HL-60/S4 (cell line): Measurements from ENCODE around the gene IGSF11.
"Not testable (repeated sequence)": the region's sequence is repeated elsewhere in the genome, so short reads cannot be mapped to it uniquely, and the experiment has no call there.

Experiments used
- in situ Hi-C: fragments of 300-500 bp; cut with MboI; formaldehyde crosslinking; loops from 2 replicates; pipeline ENCODE4 v1.14.3; 2022; ENCODE audit warnings: low sequenced_read_pairs

Gene IGSF11, protein sequence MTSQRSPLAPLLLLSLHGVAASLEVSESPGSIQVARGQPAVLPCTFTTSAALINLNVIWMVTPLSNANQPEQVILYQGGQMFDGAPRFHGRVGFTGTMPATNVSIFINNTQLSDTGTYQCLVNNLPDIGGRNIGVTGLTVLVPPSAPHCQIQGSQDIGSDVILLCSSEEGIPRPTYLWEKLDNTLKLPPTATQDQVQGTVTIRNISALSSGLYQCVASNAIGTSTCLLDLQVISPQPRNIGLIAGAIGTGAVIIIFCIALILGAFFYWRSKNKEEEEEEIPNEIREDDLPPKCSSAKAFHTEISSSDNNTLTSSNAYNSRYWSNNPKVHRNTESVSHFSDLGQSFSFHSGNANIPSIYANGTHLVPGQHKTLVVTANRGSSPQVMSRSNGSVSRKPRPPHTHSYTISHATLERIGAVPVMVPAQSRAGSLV

GRCh38 chr3:119034256-119035013 lies at the start of gene IGSF11:
IGSF11 (minus strand) TSS chr3:119034846; CDS start chr3:119034582, 264 bp downstream.
- in situ Hi-C loops: no loop called here

DNA sequence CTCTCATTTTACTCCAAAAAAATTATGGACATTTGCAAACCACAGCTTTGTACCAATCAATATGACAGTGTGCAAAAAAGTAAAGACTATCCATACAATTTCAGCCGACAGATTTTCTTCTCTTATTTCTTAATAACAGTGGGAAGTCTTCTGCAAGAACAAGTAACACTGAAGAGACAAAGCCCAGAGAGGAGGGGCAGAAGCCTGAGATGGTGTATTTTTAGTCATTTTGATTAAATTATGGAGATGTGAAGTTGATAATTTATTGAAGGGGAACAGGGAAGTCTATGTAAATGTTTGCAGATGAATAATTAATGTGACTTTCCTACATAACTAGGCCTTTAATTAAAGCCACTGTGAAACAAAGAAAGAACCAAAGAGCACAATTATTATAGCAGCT lies 45.7 kb upstream of the IGSF11 start:
- in situ Hi-C loops: no loop called here

GRCh38 chr3:119073258-119074001 lies 38.8 kb upstream of the IGSF11 start:
- in situ Hi-C loops: no loop called here

DNA sequence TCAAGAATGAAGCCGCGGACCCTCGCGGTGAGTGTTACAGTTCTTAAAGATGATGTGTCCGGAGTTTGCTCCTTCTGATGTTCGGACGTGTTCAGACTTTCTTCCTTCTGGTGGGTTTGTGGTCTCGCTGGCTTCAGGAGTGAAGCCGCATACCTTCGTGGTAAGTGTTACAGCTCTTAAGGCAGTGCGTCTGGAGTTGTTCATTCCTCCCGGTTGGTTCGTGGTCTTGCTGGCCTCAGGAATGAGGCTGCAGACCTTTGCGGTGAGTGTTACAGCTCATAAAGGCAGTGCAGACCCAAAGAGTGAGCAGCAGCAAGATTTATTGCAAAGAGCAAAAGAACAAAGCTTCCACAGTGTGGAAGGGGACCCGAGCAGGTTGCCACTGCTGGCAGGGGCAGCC lies 37.8 kb upstream of the IGSF11 start:
- in situ Hi-C loops: not testable (repeated sequence)

DNA sequence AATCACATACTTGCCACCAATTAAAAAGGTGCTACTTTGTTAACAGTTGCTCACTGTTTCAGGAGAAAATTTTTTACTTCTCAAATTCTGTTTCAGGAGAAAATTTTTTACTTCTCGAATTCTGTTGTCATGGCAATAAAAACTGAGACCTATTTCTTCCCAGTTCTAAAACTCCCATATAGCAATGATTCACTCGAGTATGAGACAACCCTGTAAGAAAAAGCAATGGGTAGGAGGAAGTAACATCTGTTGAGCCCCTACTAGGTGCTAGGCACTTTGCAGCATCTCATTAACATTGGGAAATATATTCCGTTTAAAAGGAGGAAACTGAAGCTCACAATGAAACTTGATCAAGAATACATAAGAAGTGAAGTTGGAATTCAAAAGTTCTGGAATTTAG lies 35.1 kb upstream of the IGSF11 start:
- in situ Hi-C loops: no loop called here

DNA sequence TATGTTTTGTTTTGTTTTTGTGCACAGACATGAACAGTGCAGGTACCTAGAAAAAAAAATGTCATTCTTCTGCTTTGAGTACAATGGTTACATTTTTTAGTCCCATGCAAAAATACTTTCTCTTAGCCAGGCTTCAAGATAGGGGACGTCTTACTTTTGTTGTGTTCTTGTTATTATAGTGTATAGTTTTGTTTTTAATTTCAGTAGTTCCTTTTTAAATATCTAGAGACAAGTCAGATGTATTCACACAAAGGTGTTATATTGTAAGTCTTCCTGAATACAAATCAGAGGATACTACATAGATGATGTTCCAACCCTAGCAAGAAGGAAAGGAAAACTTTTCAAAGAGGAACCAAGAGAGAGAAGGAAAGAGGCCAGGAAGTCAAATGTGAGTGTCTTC lies 28.8 kb upstream of the IGSF11 start:
- in situ Hi-C loops: no loop called here

GRCh38 chr3:119062892-119063291 lies 28.2 kb upstream of the IGSF11 start:
- in situ Hi-C loops: no loop called here

- in situ Hi-C loops: no loop called here
Observed at GRCh38 chr3:119044593-119044992, 9.9 kb upstream of the IGSF11 start.

DNA sequence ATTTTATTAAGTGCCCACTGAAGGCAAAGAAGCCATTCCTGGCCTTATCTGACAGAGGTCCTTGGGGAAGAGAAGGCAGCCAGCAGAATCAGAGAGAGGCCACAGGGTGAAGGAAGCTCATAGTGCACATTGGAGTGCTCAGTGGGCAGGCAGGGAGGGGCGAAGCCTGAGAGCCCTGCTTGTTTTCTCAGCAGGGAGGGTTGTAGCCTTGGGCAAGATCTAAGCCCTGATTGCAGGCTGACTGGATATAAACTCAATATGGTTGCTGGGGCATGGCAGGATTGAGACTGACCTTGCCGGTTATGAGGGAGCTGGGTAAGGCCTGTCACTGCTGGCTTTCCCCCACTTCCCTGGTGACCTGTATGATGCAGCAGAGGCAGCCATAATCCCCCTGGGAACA lies 7.5 kb upstream of the IGSF11 start:
- in situ Hi-C loops: no loop called here

GRCh38 chr3:119035014-119035346 lies 334 bp upstream of the IGSF11 start:
- in situ Hi-C loops: no loop called here

DNA sequence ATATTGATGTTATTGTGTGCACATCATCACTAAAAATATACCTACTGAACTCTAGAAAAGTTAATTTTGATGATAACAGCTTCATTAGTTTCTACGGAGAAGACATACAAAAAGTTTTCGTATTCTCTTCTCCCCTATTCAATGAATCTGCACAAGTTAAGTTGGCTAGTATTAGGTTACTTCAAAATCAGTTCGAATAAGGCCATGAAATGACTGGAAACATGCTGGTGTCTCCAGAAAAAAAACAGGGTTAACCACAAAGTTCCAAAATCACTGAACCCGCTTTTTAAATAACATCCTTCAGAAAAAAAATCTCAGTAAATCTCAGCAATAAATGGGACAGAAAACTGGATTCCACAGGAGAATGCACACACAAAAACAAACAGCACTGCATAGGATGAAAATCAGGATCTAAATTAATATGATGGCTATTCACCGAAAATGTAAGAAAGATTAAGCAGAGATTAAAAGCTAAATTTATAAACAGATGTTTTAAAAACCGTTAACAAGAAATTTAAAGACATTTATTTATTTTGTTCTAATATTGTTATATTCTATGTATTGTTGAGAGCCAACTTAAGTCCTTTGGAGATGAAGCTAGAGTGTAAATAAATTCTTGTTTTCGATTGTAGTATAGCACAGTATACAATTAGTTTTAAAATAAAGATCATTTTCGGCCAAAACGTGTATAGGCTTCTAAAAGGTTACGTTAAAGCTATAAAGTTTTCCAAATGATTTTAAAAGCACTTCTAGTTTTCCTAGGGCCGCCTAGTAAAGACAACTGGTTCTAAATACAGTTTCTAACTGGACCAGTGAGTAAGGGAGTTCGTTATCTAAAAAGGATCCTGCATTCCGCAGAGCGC lies 1.0 kb downstream of the IGSF11 start:
- in situ Hi-C loops: no loop called here

DNA sequence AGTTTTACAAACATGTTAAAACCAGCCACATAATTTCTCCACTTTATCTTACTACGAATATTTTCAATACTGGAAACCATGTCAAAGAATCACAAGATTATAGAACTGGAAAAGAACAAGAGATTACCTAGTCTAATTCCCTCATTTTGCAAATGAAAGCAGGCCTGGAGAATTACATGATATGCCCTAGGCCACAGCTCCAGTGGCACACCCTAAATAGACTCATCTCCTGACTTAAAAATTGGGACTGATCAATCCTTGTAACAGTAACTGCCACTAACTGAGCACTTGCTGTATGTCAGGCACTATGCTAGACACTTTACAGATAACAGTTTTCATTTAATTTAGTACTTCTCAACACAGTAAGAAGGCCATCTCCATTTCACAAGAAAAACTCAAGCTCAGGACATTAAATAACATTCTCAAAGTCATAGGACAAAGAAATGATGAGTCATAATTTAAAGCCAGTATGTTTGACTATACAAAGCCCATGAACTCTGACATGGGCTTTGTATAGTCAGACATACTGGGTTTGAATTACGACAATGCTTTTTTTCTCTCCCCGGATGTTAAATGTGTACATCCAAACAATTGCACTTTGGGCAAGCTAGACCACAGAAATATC lies 9.4 kb downstream of the IGSF11 start:
- in situ Hi-C loops: no loop called here

GRCh38 chr3:119019767-119020518 lies 14.7 kb downstream of the IGSF11 start:
- in situ Hi-C loops: no loop called here

- in situ Hi-C loops: no loop called here
Observed at GRCh38 chr3:119018690-119019463, 15.8 kb downstream of the IGSF11 start.

DNA sequence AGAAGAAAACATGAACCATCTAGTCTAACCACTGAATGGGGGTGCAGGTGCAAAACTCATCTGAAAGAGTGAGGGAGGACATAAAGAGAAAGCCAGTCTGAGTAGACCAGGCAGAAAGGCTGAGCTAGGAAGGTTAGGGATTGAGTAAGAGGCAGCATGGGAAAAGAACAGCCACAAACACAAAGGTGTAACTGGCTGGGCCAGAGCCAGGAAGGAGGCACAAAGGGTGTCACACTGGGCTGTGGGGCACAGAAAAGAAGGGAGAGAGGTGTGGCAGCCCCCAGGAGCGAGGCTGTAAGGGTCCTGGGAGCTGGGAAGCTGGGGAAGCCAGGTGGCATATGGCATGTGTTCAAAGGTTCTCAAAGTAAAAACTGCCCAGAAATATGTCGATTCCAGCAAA lies 18.7 kb downstream of the IGSF11 start:
- in situ Hi-C loops: no loop called here

- in situ Hi-C loops: no loop called here
Observed at GRCh38 chr3:119013951-119014350, 20.7 kb downstream of the IGSF11 start.

GRCh38 chr3:119011528-119011927 lies 23.1 kb downstream of the IGSF11 start:
- in situ Hi-C loops: no loop called here

DNA sequence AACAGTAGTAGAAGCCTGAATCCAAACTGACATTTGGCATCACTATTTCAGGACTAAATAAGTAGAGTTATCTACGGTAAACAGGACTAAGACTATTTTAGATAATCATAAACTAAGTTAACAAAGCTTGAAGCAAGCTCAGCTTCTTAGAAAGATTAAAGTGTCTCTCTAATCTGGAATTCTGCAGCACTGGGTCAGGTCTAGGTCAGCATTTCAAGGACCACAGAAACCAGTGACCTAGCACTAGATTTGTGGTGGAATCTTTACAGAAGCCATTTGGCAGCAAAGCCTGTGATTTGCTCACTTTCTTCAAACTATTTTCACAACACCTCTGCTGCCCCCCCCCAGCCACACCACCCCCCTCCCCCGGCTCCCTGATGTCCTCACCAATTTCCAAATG lies 37.5 kb downstream of the IGSF11 start:
- in situ Hi-C loops: no loop called here

GRCh38 chr3:118991775-118992174 lies 42.9 kb downstream of the IGSF11 start:
- in situ Hi-C loops: no loop called here
